HepG2 (cell line): Measurements from ENCODE around the gene CAMSAP1. TPM values are rescaled to one million over a fixed set of nuclear protein-coding genes. Genes with fewer than 3 reads are reported as not detected.

Experiments
- ATAC-seq: fragments of 200-7000 bp; cut with Tn5 transposase; 3 replicates; pipeline ENCODE4 v1.9.1; 2020; ENCODE audit warnings: mild to moderate bottlenecking, moderate library complexity
- BruUV-seq: library from RNA; stranded (reverse); fragments of 400-500 nt; replicated peaks from 2 replicates; lab custom pipeline; 2021; lab: Mats Ljungman, UMichigan
- CTCF ChIA-PET: fragments of 300-600 bp; formaldehyde crosslinking; extraction: SDS; loops from one replicate; lab custom pipeline; 2021; ENCODE audit warnings: low total read pairs, inconsistent platforms, low intra/inter-chr PET ratio; lab: Yijun Ruan, JAX
- POLR2A ChIA-PET: fragments of 350-600 bp; sonication (Branson Sonifier 250); formaldehyde crosslinking; loops from one replicate; lab custom pipeline; 2020; ENCODE audit warnings: antibody characterized with exemption, inconsistent platforms; lab: Yijun Ruan, JAX
- DNase-seq: peaks from one replicate; pipeline ENCODE4 v3.0.0-alpha.2; 2015; ENCODE audit warnings: low spot score
- FAIRE-seq: peaks from 3 replicates; lab custom pipeline; 2011; peaks lifted over from hg19 to GRCh38; lab: Jason Lieb, UNC
- H2AFZ ChIP-seq: one replicate; pipeline ENCODE4 v1.6.1; 2011; ENCODE audit warnings: low read length, inconsistent platforms
- H3K27ac ChIP-seq: fragments of 300-600 bp; 3 replicates; pipeline ENCODE4 v1.8.0; 2011; ENCODE audit warnings: mixed run types, mild to moderate bottlenecking, mixed read lengths, low read length, inconsistent platforms; ENCODE audit not compliant: insufficient read depth; ENCODE audit errors: extremely low read length
- H3K27me3 ChIP-seq, 2 experiments: fragments of 200-600 bp in 1 of 2; 2 replicates in 1 of 2; 3 replicates in 1 of 2; pipeline versions ENCODE4 v1.6.0 to v1.8.0; 2011; ENCODE audit warnings: low read length in 2 of 2, mild to moderate bottlenecking in 2 of 2, moderate library complexity in 2 of 2, inconsistent platforms in 1 of 2; ENCODE audit not compliant: insufficient read depth in 2 of 2, control insufficient read depth in 1 of 2
- H3K36me3 ChIP-seq, 2 experiments: fragments of 200-600 bp in 1 of 2; replicated peaks in 1 of 2; 2 replicates in 1 of 2; 3 replicates in 1 of 2; pipeline versions ENCODE4 v1.5.1 to v1.8.0; 2011; ENCODE audit warnings: low read length in 2 of 2, inconsistent platforms in 1 of 2; ENCODE audit not compliant: insufficient read depth in 2 of 2, control insufficient read depth in 1 of 2
- H3K4me1 ChIP-seq: 2 replicates; pipeline ENCODE4 v1.5.1; 2012; ENCODE audit warnings: low read length, inconsistent platforms; ENCODE audit not compliant: insufficient read depth
- H3K4me2 ChIP-seq: 2 replicates; pipeline ENCODE4 v1.6.0; 2011; ENCODE audit warnings: low read depth, low read length, inconsistent platforms
- H3K4me3 ChIP-seq, 3 experiments: fragments of 200-600 bp in 1 of 3; sonication (generic), shearing (Covaris generic) in 1 of 3; replicated peaks in 1 of 3; 2 replicates each; pipeline ENCODE4 v1.5.1; 2011 to 2016; ENCODE audit warnings: low read length in 3 of 3, inconsistent platforms in 2 of 3, low read depth in 2 of 3, mild to moderate bottlenecking in 2 of 3, control low read depth in 1 of 3, mixed read lengths in 1 of 3; ENCODE audit not compliant: insufficient read depth in 1 of 3
- H3K79me2 ChIP-seq: one replicate; pipeline ENCODE4 v1.6.1; 2011; ENCODE audit warnings: low read length, inconsistent platforms; ENCODE audit not compliant: insufficient read depth
- H3K9ac ChIP-seq: 2 replicates; pipeline ENCODE4 v1.6.0; 2011; ENCODE audit warnings: mild to moderate bottlenecking, low read depth, low read length, inconsistent platforms; ENCODE audit not compliant: insufficient read depth
- H3K9me3 ChIP-seq: 2 replicates; pipeline ENCODE4 v1.5.1; 2012; ENCODE audit warnings: mild to moderate bottlenecking, low read length
- H4K20me1 ChIP-seq: 2 replicates; pipeline ENCODE4 v1.6.0; 2011; ENCODE audit warnings: inconsistent platforms, mild to moderate bottlenecking, low read length, moderate library complexity; ENCODE audit not compliant: insufficient read depth
- AKAP8 ChIP-seq: sonication (generic); formaldehyde crosslinking; IDR thresholded peaks from 2 replicates; pipeline ENCODE4 v1.5.1; 2020; ENCODE audit warnings: mild to moderate bottlenecking, missing genetic modification reagents
- ARHGAP35 ChIP-seq: sonication (generic); formaldehyde crosslinking; IDR thresholded peaks from 2 replicates; pipeline ENCODE4 v1.9.0; 2022; ENCODE audit warnings: mild to moderate bottlenecking, inconsistent platforms, moderate library complexity, missing genetic modification reagents, borderline replicate concordance
- ERF ChIP-seq: IDR thresholded peaks from 2 replicates; pipeline ENCODE4 v1.6.1; 2018; ENCODE audit warnings: missing biosample characterization, missing genetic modification reagents
- FIP1L1 ChIP-seq: fragments of 200-400 bp; formaldehyde crosslinking; IDR thresholded peaks from 2 replicates; pipeline ENCODE4 v1.6.1; 2018; ENCODE audit warnings: low read depth, mild to moderate bottlenecking, low read length, moderate library complexity, borderline replicate concordance; ENCODE audit not compliant: insufficient read depth
- GZF1 ChIP-seq: sonication (generic); formaldehyde crosslinking; IDR thresholded peaks from 2 replicates; pipeline ENCODE4 v1.5.1; 2020; ENCODE audit warnings: mild to moderate bottlenecking, missing genetic modification reagents
- HBP1 ChIP-seq: IDR thresholded peaks from 2 replicates; pipeline ENCODE4 v1.6.1; 2016; ENCODE audit warnings: low read depth, control low read depth
- MEIS1 ChIP-seq: sonication (generic); formaldehyde crosslinking; IDR thresholded peaks from 2 replicates; pipeline ENCODE4 v1.9.0; 2021; ENCODE audit warnings: mild to moderate bottlenecking, missing genetic modification reagents, moderate library complexity, borderline replicate concordance
- MTA1 ChIP-seq: sonication (generic); formaldehyde crosslinking; IDR thresholded peaks from 2 replicates; pipeline ENCODE4 v1.4.0; 2020; ENCODE audit warnings: missing genetic modification reagents, mild to moderate bottlenecking, borderline replicate concordance
- MTF1 ChIP-seq: sonication (generic); formaldehyde crosslinking; IDR thresholded peaks from 2 replicates; pipeline ENCODE4 v1.5.0; 2020; ENCODE audit warnings: missing genetic modification reagents
- MZF1 ChIP-seq: sonication (generic); formaldehyde crosslinking; IDR thresholded peaks from 2 replicates; pipeline ENCODE4 v1.8.1; 2023; ENCODE audit warnings: mild to moderate bottlenecking, missing genetic modification reagents, borderline replicate concordance
- NFE2L1 ChIP-seq: sonication (generic); formaldehyde crosslinking; IDR thresholded peaks from 2 replicates; pipeline ENCODE4 v1.4.0; 2020; ENCODE audit warnings: missing genetic modification reagents, mild to moderate bottlenecking, borderline replicate concordance
- PHB2 ChIP-seq: fragments of 450-650 bp; IDR thresholded peaks from 2 replicates; pipeline ENCODE4 v1.6.1; 2018; ENCODE audit not compliant: partially characterized antibody
- RBFOX2 ChIP-seq: fragments of 200-400 bp; formaldehyde crosslinking; IDR thresholded peaks from 2 replicates; pipeline ENCODE4 v1.6.1; 2017; ENCODE audit warnings: low read depth, mild to moderate bottlenecking, low read length
- RBM22 ChIP-seq: fragments of 200-400 bp; formaldehyde crosslinking; optimal IDR thresholded peaks from 2 replicates; pipeline ENCODE3; 2017; ENCODE audit warnings: mild to moderate bottlenecking, low read length, moderate library complexity
- SIN3B ChIP-seq: fragments of 150-350 bp; IDR thresholded peaks from 2 replicates; pipeline ENCODE4 v1.6.1; 2014; ENCODE audit warnings: low read length
- TRIM22 ChIP-seq: fragments of 450-650 bp; IDR thresholded peaks from 2 replicates; pipeline ENCODE4 v1.6.1; 2017
- ZBTB38 ChIP-seq: sonication (generic); formaldehyde crosslinking; IDR thresholded peaks from 2 replicates; pipeline ENCODE4 v1.5.1; 2020; ENCODE audit warnings: mild to moderate bottlenecking, missing genetic modification reagents
- ZBTB42 ChIP-seq: sonication (generic); formaldehyde crosslinking; IDR thresholded peaks from 2 replicates; pipeline ENCODE4 v1.5.0; 2020; ENCODE audit warnings: mild to moderate bottlenecking, missing genetic modification reagents
- ZFX ChIP-seq: sonication (generic); formaldehyde crosslinking; IDR thresholded peaks from 2 replicates; pipeline ENCODE4 v1.4.0; 2020; ENCODE audit warnings: mild to moderate bottlenecking, low read depth, missing genetic modification reagents, moderate library complexity
- ZNF337 ChIP-seq: sonication (generic); formaldehyde crosslinking; IDR thresholded peaks from 2 replicates; pipeline ENCODE4 v1.5.1; 2020; ENCODE audit warnings: missing genetic modification reagents, low read depth, mild to moderate bottlenecking, borderline replicate concordance
- ZNF343 ChIP-seq: sonication (generic); formaldehyde crosslinking; IDR thresholded peaks from 2 replicates; pipeline ENCODE4 v1.4.0; 2020; ENCODE audit warnings: mild to moderate bottlenecking, missing genetic modification reagents
- ZNF367 ChIP-seq: sonication (generic); formaldehyde crosslinking; IDR thresholded peaks from 2 replicates; pipeline ENCODE4 v1.4.0; 2020; ENCODE audit warnings: missing genetic modification reagents, borderline replicate concordance
- ZNF383 ChIP-seq: sonication (generic); formaldehyde crosslinking; IDR thresholded peaks from 2 replicates; pipeline ENCODE4 v1.4.0; 2020; ENCODE audit warnings: missing genetic modification reagents, mild to moderate bottlenecking, borderline replicate concordance
- ZNF678 ChIP-seq: sonication (generic); formaldehyde crosslinking; IDR thresholded peaks from 2 replicates; pipeline ENCODE4 v1.4.0; 2020; ENCODE audit warnings: mild to moderate bottlenecking, missing genetic modification reagents
- WGBS: methylation state at CpG from one replicate; pipeline ENCODE4 v1.1.6; 2017; ENCODE audit warnings: low lambda C conversion rate; 5-methylcytosine and 5-hydroxymethylcytosine counted together
- in situ Hi-C: cut with HindIII; loops from 2 replicates; pipeline ENCODE4 v1.10.0; 2017; ENCODE audit warnings: low pct_unique_long_range_greater_than_20kb; ENCODE audit not compliant: extremely low pct_ligation_motif_present
- intact Hi-C: fragments of 100-400 bp; cut with micrococcal nuclease; formaldehyde crosslinking; loops from one replicate; pipeline ENCODE4 v1.10.0; 2022; ENCODE audit not compliant: unreplicated experiment
- polyA plus RNA-seq, 8 experiments: library from polyadenylated mRNA; depleted of rRNA in 3 of 8; stranded (reverse) in 7 of 8; unstranded in 1 of 8; fragments of >200 nt; fragmentation: Illumina TruSeq in 4 of 8; extraction: Trizol in 4 of 8; gene quantifications; 2 replicates each; pipeline versions ENCODE4 v1.2.1 to v1.2.3, GENCODE V29; 2011 to 2016; ENCODE audit warnings: low read depth in 4 of 8, missing spikeins in 1 of 8, mixed read lengths in 1 of 8; ENCODE audit not compliant: insufficient read depth in 1 of 8
- total RNA-seq, 5 experiments: library from RNA; depleted of rRNA; stranded (reverse); fragments of >200 nt; fragmentation: Illumina TruSeq; extraction: Trizol; gene quantifications; 2 replicates each; pipeline ENCODE4 v1.2.3, GENCODE V29; 2016; ENCODE audit warnings: low read depth in 1 of 5

The CAMSAP1 gene
- total and polyA plus RNA-seq, 2 of the 13 experiments (the other 11 are each of a cell fraction or from before 2014, with no cell fraction given) = 3.8 to 12.4 TPM

GRCh38 chr9:135826188-135826545 is 81.2 kb downstream of the CAMSAP1 start (continued):
- TF ChIP-seq ZNF383 (no peak), HBP1 (no peak), RBM22 (no peak), ZBTB42 (CRISPR knock-in tag) (no peak), FIP1L1 (no peak), NFE2L1 (CRISPR knock-in tag) (no peak), AKAP8 (CRISPR knock-in tag) (no peak), ZNF367 (CRISPR knock-in tag) (no peak), SIN3B (no peak)

- FAIRE-seq = no peak
- ATAC-seq = no peak
- no peak overlapping the region for H3K4me3 ChIP-seq
- WGBS = 96% methylated on average over 25 of the region's 25 CpGs
- intact Hi-C loops (no loop called here), in situ Hi-C loops (no loop called here)
- no peak overlapping the region for H3K27ac ChIP-seq
- H3K36me3 ChIP-seq = peaks cover 28 to 46% of the 10 kb centered on the region in 2 experiments
- peaks cover 5% of the 10 kb centered on the region; the same call in 1 of the 2 replicates for H4K20me1 ChIP-seq
- H3K4me1 ChIP-seq = no peaks in the 10 kb centered on the region
- no peak overlapping the region for H3K9ac ChIP-seq
- H3K79me2 ChIP-seq = no peaks in the 10 kb centered on the region
- no peaks in the 10 kb centered on the region; the same call in 1 of the 2 replicates for H3K9me3 ChIP-seq
- H3K4me2 ChIP-seq = no peak overlapping the region
- no peak for DNase-seq
- ChIA-PET CTCF (no interaction called here), POLR2A (no interaction called here)
- H2AFZ ChIP-seq = no peak overlapping the region
- H3K27me3 ChIP-seq = no peaks in the 10 kb centered on the region
- BruUV-seq = no TSS peak
- TF ChIP-seq MTF1 (CRISPR knock-in tag) = no peak
- TF ChIP-seq ZBTB38 = no peak
- no peak for TF ChIP-seq MEIS1 (CRISPR knock-in tag)
- no peak for TF ChIP-seq PHB2
- TF ChIP-seq MTA1 (CRISPR knock-in tag) = no peak
- no peak for TF ChIP-seq GZF1 (CRISPR knock-in tag)
- TF ChIP-seq ARHGAP35 (CRISPR knock-in tag) = no peak
- TF ChIP-seq ZNF343 (CRISPR knock-in tag) = no peak
- TF ChIP-seq TRIM22 = no peak
- TF ChIP-seq ZNF337 (CRISPR knock-in tag) = no peak
- no peak for TF ChIP-seq MZF1 (CRISPR knock-in tag)
- TF ChIP-seq ERF = no peak
- no peak for TF ChIP-seq ZNF678 (CRISPR knock-in tag)
- no peak for TF ChIP-seq RBFOX2
- TF ChIP-seq ZFX = no peak
Observed at GRCh38 chr9:135825435-135826187, 81.7 kb downstream of the CAMSAP1 start.
